CD14-positive monocyte (primary cell): ENCODE measurements around the gene TMEM221. TPM values are rescaled to one million over a fixed set of nuclear protein-coding genes. Genes with fewer than 3 reads are reported as not detected.

ENCODE experiments used
- DNase-seq, 3 donors: peaks; one replicate each; pipeline ENCODE4 v3.0.0-alpha.2; 2011 to 2022
- H2AFZ ChIP-seq: 2 replicates; pipeline ENCODE4 v1.6.0; 2012; ENCODE audit warnings: mild to moderate bottlenecking, low read depth, low read length, inconsistent platforms; ENCODE audit not compliant: insufficient read depth, poor library complexity, severe bottlenecking
- H3K27ac ChIP-seq, 2 donors: 1 replicate in 1 of 2; 2 replicates in 1 of 2; pipeline ENCODE4 v1.5.1; 2012 to 2013; ENCODE audit warnings: low read length in 2 of 2, control low read depth in 1 of 2, inconsistent platforms in 1 of 2, low read depth in 1 of 2, mild to moderate bottlenecking in 1 of 2
- H3K27me3 ChIP-seq, 2 donors: one replicate each; pipeline versions ENCODE4 v1.6.0 to v1.6.1; 2011 to 2013; ENCODE audit warnings: low read length in 2 of 2; ENCODE audit not compliant: control insufficient read depth in 2 of 2, insufficient read depth in 2 of 2
- H3K36me3 ChIP-seq, 2 donors: replicated peaks in 1 of 2; 1 replicate in 1 of 2; 2 replicates in 1 of 2; pipeline versions ENCODE4 v1.5.1 to v1.6.1; 2012 to 2013; ENCODE audit warnings: low read length in 2 of 2, control low read depth in 1 of 2, inconsistent platforms in 1 of 2, mild to moderate bottlenecking in 1 of 2; ENCODE audit not compliant: insufficient read depth in 2 of 2, control insufficient read depth in 1 of 2
- H3K4me1 ChIP-seq, 2 donors: 1 replicate in 1 of 2; 2 replicates in 1 of 2; pipeline versions ENCODE4 v1.5.1 to v1.6.1; 2012 to 2013; ENCODE audit warnings: low read length in 2 of 2, control low read depth in 1 of 2, inconsistent platforms in 1 of 2, mild to moderate bottlenecking in 1 of 2, moderate library complexity in 1 of 2; ENCODE audit not compliant: insufficient read depth in 2 of 2, control insufficient read depth in 1 of 2
- H3K4me2 ChIP-seq: replicated peaks from 2 replicates; pipeline ENCODE3; 2012; ENCODE audit warnings: low read length, moderate library complexity, mild to moderate bottlenecking; ENCODE audit not compliant: poor library complexity, severe bottlenecking; ENCODE audit errors: extremely low read depth
- H3K4me3 ChIP-seq, 3 experiments: fragments of 200-600 bp in 1 of 3; sonication (generic) in 1 of 3; replicated peaks in 1 of 3; 1 replicate in 2 of 3; 2 replicates in 1 of 3; pipeline ENCODE4 v1.5.1; 2011 to 2013; ENCODE audit warnings: low read length in 3 of 3, mild to moderate bottlenecking in 3 of 3, control low read depth in 2 of 3, low read depth in 2 of 3, inconsistent platforms in 1 of 3, moderate library complexity in 1 of 3
- H3K79me2 ChIP-seq: 2 replicates; pipeline ENCODE4 v1.6.0; 2012; ENCODE audit warnings: mild to moderate bottlenecking, control low read depth, inconsistent platforms, low read length, moderate library complexity; ENCODE audit not compliant: insufficient read depth
- H3K9ac ChIP-seq: 2 replicates; pipeline ENCODE4 v1.6.0; 2017; ENCODE audit warnings: low read length, mild to moderate bottlenecking; ENCODE audit not compliant: insufficient read depth, poor library complexity, severe bottlenecking
- H3K9me3 ChIP-seq, 2 donors: replicated peaks in 1 of 2; 1 replicate in 1 of 2; 2 replicates in 1 of 2; pipeline versions ENCODE4 v1.5.1 to v1.6.1; 2012 to 2013; ENCODE audit warnings: low read length in 2 of 2, control low read depth in 1 of 2; ENCODE audit not compliant: control insufficient read depth in 1 of 2, insufficient read depth in 1 of 2
- H4K20me1 ChIP-seq: 2 replicates; pipeline ENCODE4 v1.6.0; 2012; ENCODE audit warnings: mild to moderate bottlenecking, low read length, control low read depth, moderate library complexity; ENCODE audit not compliant: insufficient read depth
- H3K27ac Mint-ChIP-seq, 7 donors: one replicate each; pipeline ENCODE4 v1.8.0; 2020; ENCODE audit warnings: mild to moderate bottlenecking in 7 of 7, mixed read lengths in 7 of 7, moderate library complexity in 6 of 7, inconsistent platforms in 2 of 7
- H3K27me3 Mint-ChIP-seq, 3 donors: one replicate each; pipeline ENCODE4 v1.8.0; 2021 to 2022; ENCODE audit warnings: low read depth in 3 of 3, mild to moderate bottlenecking in 3 of 3, mixed read lengths in 3 of 3, moderate library complexity in 3 of 3, inconsistent platforms in 1 of 3
- H3K36me3 Mint-ChIP-seq, 2 donors: one replicate each; pipeline ENCODE4 v1.8.0; 2020; ENCODE audit warnings: mixed read lengths in 2 of 2, inconsistent platforms in 1 of 2, mild to moderate bottlenecking in 1 of 2
- H3K4me1 Mint-ChIP-seq: one replicate; pipeline ENCODE4 v1.8.0; 2020; ENCODE audit warnings: mild to moderate bottlenecking, mixed read lengths
- H3K4me3 Mint-ChIP-seq, 2 donors: one replicate each; pipeline ENCODE4 v1.8.0; 2020; ENCODE audit warnings: mild to moderate bottlenecking in 2 of 2, mixed read lengths in 2 of 2, moderate library complexity in 1 of 2
- H3K9me3 Mint-ChIP-seq, 7 donors: one replicate each; pipeline ENCODE4 v1.8.0; 2020 to 2022; ENCODE audit warnings: mixed read lengths in 7 of 7, mild to moderate bottlenecking in 6 of 7, moderate library complexity in 6 of 7, inconsistent platforms in 2 of 7
- WGBS: methylation state at CpG from one replicate; pipeline ENCODE4 v1.1.5; 2013; ENCODE audit warnings: missing lambda C conversion rate; ENCODE audit not compliant: insufficient coverage; 5-methylcytosine and 5-hydroxymethylcytosine counted together
- intact Hi-C, 2 donors: fragments of 100-400 bp; cut with micrococcal nuclease; formaldehyde crosslinking; loops; one replicate each; pipeline versions ENCODE4 v1.15.0 to v1.15.1; 2023
- polyA plus RNA-seq, 3 donors: library from polyadenylated mRNA; depleted of rRNA in 1 of 3; unstranded in 2 of 3; stranded (reverse) in 1 of 3; fragments of 300-500 nt in 2 of 3; fragments of >200 nt in 1 of 3; fragmentation: Illumina TruSeq in 2 of 3; gene quantifications; 1 replicate in 2 of 3; 2 replicates in 1 of 3; pipeline ENCODE4 v1.2.3, GENCODE V29; 2012 to 2021
- TF ChIP-seq, protein P1 (sequence below): fragments of 200-600 bp; IDR thresholded peaks from one replicate; pipeline ENCODE4 v1.8.0; 2022; ENCODE audit warnings: antibody characterized with exemption, mild to moderate bottlenecking

Gene TMEM221
- polyA plus RNA-seq, 3 donors = not detected

DNA sequence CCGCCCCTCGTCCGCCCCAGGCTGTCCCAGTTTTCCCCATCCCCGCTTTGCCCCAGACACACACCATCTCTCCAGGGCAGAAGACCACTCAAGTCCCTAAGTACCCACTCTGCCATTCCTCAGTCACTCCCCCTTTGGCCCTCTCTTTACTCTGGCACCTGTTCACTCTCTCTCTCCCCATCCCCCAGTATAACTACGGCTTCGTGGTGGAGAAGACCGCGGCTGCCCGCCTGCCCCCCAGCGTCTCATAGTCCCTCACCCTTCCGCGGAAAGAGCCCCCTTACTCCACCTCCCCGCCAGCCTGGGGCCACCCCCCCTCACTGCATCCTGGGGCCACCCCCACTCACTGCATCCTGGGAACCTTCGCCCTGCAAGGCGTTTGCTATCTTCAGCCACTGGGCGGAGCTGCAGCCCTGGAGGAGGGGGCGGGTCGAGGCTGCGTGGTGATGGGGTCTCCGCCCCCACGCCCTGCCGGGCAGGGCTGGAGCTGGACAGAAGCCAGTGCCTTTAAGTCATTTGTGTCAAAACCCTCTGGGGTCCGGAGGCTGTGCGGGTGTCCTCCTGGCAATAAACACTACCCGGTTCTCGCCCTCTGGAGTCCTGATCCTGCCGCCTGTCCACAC is 23.6 kb downstream of the TMEM221 start:
- H4K20me1 ChIP-seq = no peaks in the 10 kb centered on the region
- Mint-ChIP-seq H3K27ac (no peak overlapping the region), H3K36me3 (peaks cover 16 to 29% of the 10 kb centered on the region in 2 donors), H3K4me3 (no peak overlapping the region), H3K4me1 (peaks cover 15% of the 10 kb centered on the region), H3K9me3 (peaks cover 0 to 2% (median 0%) of the 10 kb centered on the region in 7 donors), H3K27me3 (peaks cover 0 to 4% (median 0%) of the 10 kb centered on the region in 3 donors)
- no peak overlapping the region for H3K9ac ChIP-seq
- peaks cover 8 to 22% of the 10 kb centered on the region in 2 donors for H3K36me3 ChIP-seq
- no peaks in the 10 kb centered on the region for H3K79me2 ChIP-seq
- H3K4me3 ChIP-seq = no peak overlapping the region
- DNase-seq = no peak
- intact Hi-C loops = no loop called here
- no peak overlapping the region for H3K4me2 ChIP-seq
- no peak overlapping the region for H3K27ac ChIP-seq
- TF ChIP-seq, protein P1, sequence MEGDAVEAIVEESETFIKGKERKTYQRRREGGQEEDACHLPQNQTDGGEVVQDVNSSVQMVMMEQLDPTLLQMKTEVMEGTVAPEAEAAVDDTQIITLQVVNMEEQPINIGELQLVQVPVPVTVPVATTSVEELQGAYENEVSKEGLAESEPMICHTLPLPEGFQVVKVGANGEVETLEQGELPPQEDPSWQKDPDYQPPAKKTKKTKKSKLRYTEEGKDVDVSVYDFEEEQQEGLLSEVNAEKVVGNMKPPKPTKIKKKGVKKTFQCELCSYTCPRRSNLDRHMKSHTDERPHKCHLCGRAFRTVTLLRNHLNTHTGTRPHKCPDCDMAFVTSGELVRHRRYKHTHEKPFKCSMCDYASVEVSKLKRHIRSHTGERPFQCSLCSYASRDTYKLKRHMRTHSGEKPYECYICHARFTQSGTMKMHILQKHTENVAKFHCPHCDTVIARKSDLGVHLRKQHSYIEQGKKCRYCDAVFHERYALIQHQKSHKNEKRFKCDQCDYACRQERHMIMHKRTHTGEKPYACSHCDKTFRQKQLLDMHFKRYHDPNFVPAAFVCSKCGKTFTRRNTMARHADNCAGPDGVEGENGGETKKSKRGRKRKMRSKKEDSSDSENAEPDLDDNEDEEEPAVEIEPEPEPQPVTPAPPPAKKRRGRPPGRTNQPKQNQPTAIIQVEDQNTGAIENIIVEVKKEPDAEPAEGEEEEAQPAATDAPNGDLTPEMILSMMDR = peak; percentile 23
- WGBS = 12% methylated on average over 17 of the region's 27 CpGs
- H3K9me3 ChIP-seq = no peaks in the 10 kb centered on the region
- H2AFZ ChIP-seq = no peak overlapping the region
- peaks cover 8 to 19% of the 10 kb centered on the region in 2 donors for H3K4me1 ChIP-seq
- H3K27me3 ChIP-seq = no peaks in the 10 kb centered on the region

DNA sequence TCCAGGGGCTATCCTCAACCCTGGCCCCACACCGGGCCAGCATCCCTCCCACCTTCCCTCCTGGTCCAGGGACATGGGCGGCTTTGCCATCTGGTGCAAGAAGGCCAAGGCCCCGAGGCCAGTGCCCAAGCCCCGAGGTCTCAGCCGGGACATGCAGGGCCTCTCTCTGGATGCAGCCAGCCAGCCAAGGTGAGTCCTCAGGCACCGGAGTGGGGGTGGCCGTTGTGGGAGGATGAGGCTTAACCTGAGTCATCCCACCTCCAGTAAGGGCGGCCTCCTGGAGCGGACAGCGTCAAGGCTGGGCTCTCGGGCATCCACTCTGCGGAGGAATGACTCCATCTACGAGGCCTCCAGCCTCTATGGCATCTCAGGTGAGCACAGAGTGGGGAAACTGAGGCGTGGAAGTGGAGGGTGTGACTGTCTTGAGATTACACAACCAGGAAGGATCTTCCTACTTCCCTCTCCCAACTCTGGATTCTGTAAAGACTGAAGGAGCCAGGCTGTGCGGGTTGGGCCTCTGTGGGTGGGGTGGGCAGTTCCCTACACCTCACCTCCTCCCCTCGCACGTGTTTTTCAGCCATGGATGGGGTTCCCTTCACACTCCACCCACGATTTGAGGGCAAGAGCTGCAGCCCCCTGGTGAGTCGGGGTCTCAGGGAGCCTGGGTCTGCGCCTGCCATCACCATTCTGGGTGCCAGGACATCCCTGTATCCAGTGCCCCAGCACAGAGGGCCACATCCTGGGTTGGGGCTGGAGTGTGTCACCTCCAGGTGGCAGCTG is 24.8 kb downstream of the TMEM221 start:
- H3K4me3 Mint-ChIP-seq = no peak overlapping the region
- WGBS = 100% methylated on average over 3 of the region's 20 CpGs
- H3K4me1 Mint-ChIP-seq = peaks cover 24% of the 10 kb centered on the region
- Histone ChIP-seq H3K4me3 (no peak overlapping the region), H3K9ac (no peak overlapping the region), H3K4me2 (no peak overlapping the region), H3K27me3 (no peaks in the 10 kb centered on the region), H2AFZ (no peak overlapping the region), H4K20me1 (no peaks in the 10 kb centered on the region), H3K36me3 (peaks cover 8 to 22% of the 10 kb centered on the region in 2 donors), H3K79me2 (no peaks in the 10 kb centered on the region), H3K9me3 (no peaks in the 10 kb centered on the region), H3K4me1 (peaks cover 15 to 29% of the 10 kb centered on the region in 2 donors), H3K27ac (no peak overlapping the region)
- intact Hi-C loops = no loop called here
- H3K9me3 Mint-ChIP-seq = peaks cover 0 to 2% (median 0%) of the 10 kb centered on the region in 7 donors
- H3K36me3 Mint-ChIP-seq = peaks cover 16 to 29% of the 10 kb centered on the region in 2 donors
- DNase-seq = no peak
- TF ChIP-seq, protein P1 = no peak
- H3K27ac Mint-ChIP-seq = no peak overlapping the region
- peaks cover 0 to 4% (median 0%) of the 10 kb centered on the region in 3 donors for H3K27me3 Mint-ChIP-seq
